ENCODE measurements around the gene INTS11. TPM values are rescaled to one million over a fixed set of nuclear protein-coding genes. Genes with fewer than 3 reads are reported as not detected.

The INTS11 gene
- total RNA-seq, 1 experiment from 2014 or later: 139 TPM

DNA sequence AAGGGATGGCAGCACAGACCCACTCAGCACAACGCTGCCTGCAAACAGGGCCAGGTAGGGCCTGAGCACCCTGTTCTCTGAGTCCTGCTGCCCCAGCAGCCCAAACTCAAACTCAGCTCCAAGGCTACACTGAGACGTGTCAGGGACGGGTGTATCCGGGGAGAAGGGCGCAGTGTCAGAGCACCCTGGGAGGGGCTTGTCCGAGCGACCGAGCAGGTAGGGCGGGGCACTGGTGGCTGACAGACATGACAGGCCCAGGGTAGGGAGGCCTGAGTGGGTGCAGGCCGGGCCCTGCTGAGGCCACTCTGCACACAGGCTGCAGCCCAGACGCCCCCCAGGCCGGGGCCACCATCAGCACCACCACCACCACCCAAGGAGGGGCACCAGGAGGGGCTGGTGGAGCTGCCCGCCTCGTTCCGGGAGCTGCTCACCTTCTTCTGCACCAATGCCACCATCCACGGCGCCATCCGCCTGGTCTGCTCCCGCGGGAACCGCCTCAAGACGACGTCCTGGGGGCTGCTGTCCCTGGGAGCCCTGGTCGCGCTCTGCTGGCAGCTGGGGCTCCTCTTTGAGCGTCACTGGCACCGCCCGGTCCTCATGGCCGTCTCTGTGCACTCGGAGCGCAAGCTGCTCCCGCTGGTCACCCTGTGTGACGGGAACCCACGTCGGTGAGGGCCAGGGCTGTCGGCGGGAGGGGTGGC, 38.7 kb downstream of the INTS11 start:
- Mint-ChIP-seq H3K27ac (no peak overlapping the region), H3K4me1 (peaks cover 0 to 7% of the 10 kb centered on the region in 2 experiments; a peak in 1 of 4 replicates), H3K4me3 (no peak overlapping the region), H3K27me3 (ENCODE audit: low read depth) (peaks cover 4% of the 10 kb centered on the region), H3K36me3 (ENCODE audit: insufficient read depth in 1 of 3, low read depth in 3 of 3) (no peaks in the 10 kb centered on the region), H3K9me3 (peaks cover 2 to 10% of the 10 kb centered on the region in 2 experiments; a peak in 3 of 5 replicates)
- Histone ChIP-seq H3K4me1 (ENCODE audit: insufficient read depth, low read length) (no peaks in the 10 kb centered on the region), H3K79me2 (ENCODE audit: insufficient read depth, low read length) (no peaks in the 10 kb centered on the region), H4K5ac (ENCODE audit: insufficient read length, low read depth, low read length) (no peak overlapping the region), H4K91ac (ENCODE audit: insufficient read length, low read depth, low read length) (no peak overlapping the region), H3K9me3 (ENCODE audit: control insufficient read depth, low read depth, low read length) (no peaks in the 10 kb centered on the region), H3K79me1 (ENCODE audit: insufficient read depth, low read depth, low read length, poor library complexity, severe bottlenecking) (no peaks in the 10 kb centered on the region), H3K23ac (ENCODE audit: insufficient read length, low read depth, low read length) (no peak overlapping the region), H2BK12ac (ENCODE audit: insufficient read length, low read depth, low read length) (no peak overlapping the region), H3K4ac (ENCODE audit: low read depth, low read length) (no peak overlapping the region), H3K4me2 (ENCODE audit: insufficient read depth, insufficient read length, low read length) (no peak overlapping the region), H4K8ac (replicated peaks; ENCODE audit: insufficient read length, low read depth, low read length) (no peak overlapping the region), H3K9ac (ENCODE audit: extremely low read depth, insufficient read length, low read length) (no peak overlapping the region), H2AFZ (ENCODE audit: low read length) (no peak overlapping the region), H2BK15ac (ENCODE audit: low read depth, low read length) (no peak overlapping the region), H2BK5ac (ENCODE audit: insufficient read length, low read length) (no peak overlapping the region), H2BK20ac (ENCODE audit: low read depth, low read length, poor library complexity, severe bottlenecking) (no peak overlapping the region), H2BK120ac (ENCODE audit: low read depth, low read length, poor library complexity, severe bottlenecking) (no peak overlapping the region), H3K27me3 (ENCODE audit: insufficient read depth, low read length) (no peaks in the 10 kb centered on the region), H4K20me1 (ENCODE audit: control insufficient read depth, insufficient read depth, insufficient read length) (no peaks in the 10 kb centered on the region), H3K18ac (ENCODE audit: insufficient read length, low read depth, low read length) (no peak overlapping the region), H3K14ac (ENCODE audit: insufficient read depth, low read length) (no peak overlapping the region), H3K56ac (ENCODE audit: insufficient read length, low read depth, low read length) (no peak overlapping the region), H3T11ph (ENCODE audit: low read length) (no peak overlapping the region), H3K27ac (ENCODE audit: insufficient read length, low read depth, low read length) (no peak overlapping the region), H3K23me2 (ENCODE audit: insufficient read length, low read depth, low read length, poor library complexity, severe bottlenecking) (no peaks in the 10 kb centered on the region), H2AK5ac (ENCODE audit: insufficient read length, low read length) (no peak overlapping the region)
- TF ChIP-seq, protein P1, sequence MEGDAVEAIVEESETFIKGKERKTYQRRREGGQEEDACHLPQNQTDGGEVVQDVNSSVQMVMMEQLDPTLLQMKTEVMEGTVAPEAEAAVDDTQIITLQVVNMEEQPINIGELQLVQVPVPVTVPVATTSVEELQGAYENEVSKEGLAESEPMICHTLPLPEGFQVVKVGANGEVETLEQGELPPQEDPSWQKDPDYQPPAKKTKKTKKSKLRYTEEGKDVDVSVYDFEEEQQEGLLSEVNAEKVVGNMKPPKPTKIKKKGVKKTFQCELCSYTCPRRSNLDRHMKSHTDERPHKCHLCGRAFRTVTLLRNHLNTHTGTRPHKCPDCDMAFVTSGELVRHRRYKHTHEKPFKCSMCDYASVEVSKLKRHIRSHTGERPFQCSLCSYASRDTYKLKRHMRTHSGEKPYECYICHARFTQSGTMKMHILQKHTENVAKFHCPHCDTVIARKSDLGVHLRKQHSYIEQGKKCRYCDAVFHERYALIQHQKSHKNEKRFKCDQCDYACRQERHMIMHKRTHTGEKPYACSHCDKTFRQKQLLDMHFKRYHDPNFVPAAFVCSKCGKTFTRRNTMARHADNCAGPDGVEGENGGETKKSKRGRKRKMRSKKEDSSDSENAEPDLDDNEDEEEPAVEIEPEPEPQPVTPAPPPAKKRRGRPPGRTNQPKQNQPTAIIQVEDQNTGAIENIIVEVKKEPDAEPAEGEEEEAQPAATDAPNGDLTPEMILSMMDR (conservative IDR thresholded peaks at IDR 0.05): no peak
- no CpG with 5 or more reads among the region's 37 CpGs for WGBS (ENCODE audit: extremely low coverage, insufficient read length, low lambda C conversion rate)
- DNase-seq: peak; percentile 33
